Fibroblast of skin of abdomen (primary cell): ENCODE results near the gene PGLYRP3.

Source experiments
- DNase-seq: peaks from one replicate; pipeline ENCODE4 v3.0.0-alpha.2; 2013

PGLYRP3 gene

DNA sequence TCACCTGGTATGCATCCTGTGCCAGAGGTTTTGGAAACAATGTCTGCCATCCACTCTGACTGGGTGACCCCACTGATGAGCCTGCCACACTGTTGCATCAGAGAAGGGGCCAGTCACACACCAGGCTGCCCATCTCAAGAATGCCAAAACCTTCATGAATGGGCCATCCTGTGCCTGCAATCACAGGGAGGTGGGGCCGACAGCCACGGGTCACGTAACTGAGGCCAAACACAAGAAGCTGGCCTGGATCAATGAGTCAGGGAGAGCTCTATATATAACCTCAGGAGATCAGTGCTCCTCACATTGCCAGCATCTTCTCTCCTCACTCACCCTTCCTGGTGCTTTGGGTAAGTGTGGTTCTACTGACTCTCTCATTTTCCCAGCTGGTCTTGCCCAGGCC is 53.4 kb downstream of the PGLYRP3 start, which contains the start of gene LORICRIN:
TSS of gene LORICRIN (plus strand) at position 301 of the 400 bp plus-strand sequence. CDS start 1,263 bp downstream, outside the sequence.
- no peak for DNase-seq

DNA sequence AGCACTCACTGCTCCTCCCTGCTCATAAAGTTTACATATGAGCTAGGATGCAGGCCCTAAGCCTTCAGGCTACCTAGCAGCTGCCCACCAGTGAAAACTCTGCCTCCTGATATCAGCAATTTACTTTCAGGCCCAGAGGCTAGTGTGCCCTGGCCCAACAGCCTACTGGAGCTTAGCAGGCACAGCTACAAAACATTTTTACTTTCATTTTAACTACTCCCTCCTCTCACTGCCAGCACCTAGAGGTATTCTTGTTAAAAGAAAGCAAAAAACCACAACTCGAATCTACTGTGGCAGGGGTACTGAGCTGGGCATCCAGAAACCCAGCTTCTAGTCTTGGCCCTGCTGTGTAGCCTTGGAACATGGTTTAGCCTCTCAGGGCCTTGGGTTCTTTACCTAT is 59.1 kb downstream of the PGLYRP3 start:
- no peak for DNase-seq

DNA sequence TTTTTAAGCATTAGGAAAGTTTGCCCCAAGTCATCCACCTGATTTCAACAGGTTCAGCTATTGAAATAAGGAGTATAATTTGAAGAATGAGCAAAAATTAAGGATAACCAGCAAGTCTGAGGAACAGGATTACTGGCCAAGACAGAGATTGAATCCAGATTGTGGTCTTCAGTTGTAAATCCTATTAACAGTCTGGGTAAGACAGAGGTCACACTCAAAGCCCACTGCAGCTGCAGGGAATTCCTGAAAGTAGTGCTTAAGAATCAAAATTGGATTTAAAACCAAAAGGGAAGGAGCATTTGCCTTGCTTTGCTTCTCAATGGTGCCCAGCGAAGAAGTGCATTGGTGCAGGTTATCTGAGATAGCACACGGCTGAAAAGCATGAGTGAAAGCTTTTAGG is 59.7 kb downstream of the PGLYRP3 start:
- DNase-seq, result no peak

DNA sequence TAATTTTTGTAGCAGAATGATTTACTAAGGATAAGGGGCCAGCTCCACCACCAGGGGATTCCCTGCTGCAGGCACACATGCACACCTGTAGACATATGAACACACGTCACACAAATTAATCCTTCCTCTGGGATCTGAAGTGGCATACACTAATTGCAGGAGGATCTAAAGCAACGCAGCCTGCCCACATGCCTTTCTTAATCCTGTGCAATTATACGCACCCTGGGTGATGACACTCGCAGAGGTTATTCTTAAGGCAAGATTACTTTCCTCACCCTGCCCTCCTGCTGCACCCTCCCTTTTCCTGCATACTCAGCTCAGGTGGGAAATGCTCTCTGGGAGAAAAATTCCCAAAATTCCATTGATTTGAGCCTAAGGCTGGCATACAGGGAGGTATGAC is 60.8 kb downstream of the PGLYRP3 start:
- DNase-seq, result no peak

DNA sequence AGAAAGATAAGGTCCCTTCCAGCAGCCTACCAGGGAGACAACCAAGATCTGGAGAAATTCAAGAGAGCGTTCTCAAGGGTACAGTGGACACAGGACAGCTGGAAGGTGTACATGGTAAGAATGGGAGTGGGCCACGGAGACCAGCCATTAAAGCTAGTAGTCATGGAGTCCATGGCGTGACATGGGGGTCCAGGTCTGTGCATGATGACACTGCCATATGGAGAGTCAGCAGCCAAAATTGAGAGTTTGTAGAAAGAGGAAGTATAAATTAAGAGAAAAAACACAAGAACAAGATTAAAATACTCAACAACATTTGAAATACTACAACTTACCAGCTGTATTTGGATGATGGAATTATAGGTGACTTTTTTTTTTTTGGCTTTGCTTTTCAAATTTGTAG is 61.2 kb downstream of the PGLYRP3 start:
- DNase-seq, result no peak

DNA sequence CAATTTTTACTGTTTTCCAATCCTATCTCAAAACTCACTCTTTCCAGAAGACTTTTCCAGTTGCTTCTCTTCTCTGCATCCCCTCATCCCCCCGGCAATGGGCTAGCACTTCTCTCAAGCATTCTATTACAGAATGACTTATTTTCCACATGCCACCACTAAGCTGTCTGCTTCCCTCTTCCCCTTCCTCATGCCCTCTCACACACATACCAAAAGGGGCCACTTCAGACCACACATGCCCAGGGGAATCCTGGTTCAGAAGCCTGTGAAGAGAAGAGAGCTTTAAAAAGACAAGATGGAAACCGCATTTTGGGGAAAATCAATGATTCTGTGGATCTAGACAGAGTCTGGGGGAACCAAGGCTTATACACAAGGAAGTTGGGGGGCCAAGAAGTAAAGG is 61.7 kb downstream of the PGLYRP3 start:
- DNase-seq, result no peak

DNA sequence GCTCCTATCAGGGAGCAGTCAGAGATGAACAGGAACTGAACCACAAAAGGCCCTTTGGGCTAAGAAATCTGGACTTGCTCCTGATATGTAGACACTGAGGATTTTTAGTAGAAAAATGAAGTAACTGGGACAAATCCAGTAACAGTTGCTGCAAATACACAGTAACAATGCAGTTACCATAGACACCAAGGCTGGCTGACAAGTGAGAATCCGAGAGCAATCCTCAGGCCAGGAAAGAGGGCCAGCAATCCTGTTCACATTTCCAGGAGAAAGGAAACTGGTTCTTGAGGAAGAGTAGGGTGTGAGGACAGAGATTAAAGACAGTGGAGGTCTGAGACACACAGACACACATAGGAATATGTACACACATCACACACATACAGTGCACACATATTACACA is 62.6 kb downstream of the PGLYRP3 start:
- no peak for DNase-seq

DNA sequence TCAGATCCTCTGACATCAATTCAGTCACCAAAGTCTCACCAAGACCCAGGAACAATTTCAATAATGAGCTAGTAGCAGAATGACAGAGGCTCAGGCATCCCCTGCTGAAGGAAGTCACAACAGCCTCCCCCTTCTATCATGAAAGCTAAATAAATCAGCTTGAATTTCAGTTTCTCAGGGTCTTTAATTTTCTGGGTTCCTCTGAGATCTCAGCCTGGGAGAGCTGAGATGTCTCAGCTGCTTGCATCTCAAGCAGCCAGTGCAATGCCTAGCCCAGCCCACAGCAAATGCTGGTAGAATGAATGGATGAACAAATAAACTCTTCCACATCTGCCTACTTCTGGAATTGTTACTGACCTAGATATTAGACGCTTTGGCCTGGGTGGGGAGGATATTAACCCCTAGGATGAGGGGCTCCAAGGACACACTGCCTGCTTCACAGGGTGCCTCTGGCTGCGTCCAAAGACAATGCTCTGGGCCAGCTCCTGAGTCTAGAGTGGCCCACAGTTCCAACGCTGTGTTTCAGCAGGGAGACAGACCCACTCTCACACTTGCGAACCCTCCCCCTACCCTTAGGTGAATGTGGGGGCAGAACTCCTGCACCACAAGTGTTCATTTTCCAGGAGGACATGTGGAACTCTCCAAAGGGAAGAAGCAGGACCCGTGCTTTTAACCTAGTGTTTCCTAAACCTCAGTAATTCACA is 64.4 kb downstream of the PGLYRP3 start:
- no peak for DNase-seq
